Natural killer cell treated with Interleukin-12 subunit alpha and Interleukin-12 subunit beta and Interleukin-15 and Interleukin-18, amount 100 ng/mL, for 72 hours (primary cell): ENCODE results near the gene UBE2L6. TPM values are rescaled to one million over a fixed set of nuclear protein-coding genes. Genes with fewer than 3 reads are reported as not detected.

Experiments used
- ATAC-seq, 2 donors: fragments of 150-1000 bp; cut with Tn5 transposase in 1 of 2; sonication (Bioruptor Pico), chemical (Tn5 transposase) in 1 of 2; 2 replicates each; pipeline ENCODE4 v1.10.0; 2021
- DNase-seq: peaks from one replicate; pipeline ENCODE4 v3.0.0; 2022; ENCODE audit warnings: low spot score
- H3K27ac Mint-ChIP-seq, 2 donors: 1 replicate in 1 of 2; 2 replicates in 1 of 2; pipeline ENCODE4 v1.8.0; 2022; ENCODE audit warnings: mixed read lengths in 2 of 2, mild to moderate bottlenecking in 1 of 2, moderate library complexity in 1 of 2
- H3K27me3 Mint-ChIP-seq, 2 donors: 1 replicate in 1 of 2; 2 replicates in 1 of 2; pipeline ENCODE4 v1.8.0; 2022; ENCODE audit warnings: mixed read lengths in 2 of 2
- H3K36me3 Mint-ChIP-seq: one replicate; pipeline ENCODE4 v1.8.0; 2022; ENCODE audit warnings: mixed read lengths
- H3K4me1 Mint-ChIP-seq, 2 donors: 1 replicate in 1 of 2; 2 replicates in 1 of 2; pipeline ENCODE4 v1.8.0; 2022; ENCODE audit warnings: low read depth in 2 of 2, mixed read lengths in 2 of 2, mild to moderate bottlenecking in 1 of 2
- H3K4me3 Mint-ChIP-seq: one replicate; pipeline ENCODE4 v1.8.0; 2022; ENCODE audit warnings: mixed read lengths
- H3K9me3 Mint-ChIP-seq: 2 replicates; pipeline ENCODE4 v1.8.0; 2022; ENCODE audit warnings: mixed read lengths
- total RNA-seq, 2 donors: library from RNA; stranded (reverse); gene quantifications; one replicate each; pipeline ENCODE4 v1.2.3, GENCODE V29; 2022

Gene UBE2L6
- total RNA-seq, 2 donors from 2014 or later = 87.8 to 101 TPM

DNA sequence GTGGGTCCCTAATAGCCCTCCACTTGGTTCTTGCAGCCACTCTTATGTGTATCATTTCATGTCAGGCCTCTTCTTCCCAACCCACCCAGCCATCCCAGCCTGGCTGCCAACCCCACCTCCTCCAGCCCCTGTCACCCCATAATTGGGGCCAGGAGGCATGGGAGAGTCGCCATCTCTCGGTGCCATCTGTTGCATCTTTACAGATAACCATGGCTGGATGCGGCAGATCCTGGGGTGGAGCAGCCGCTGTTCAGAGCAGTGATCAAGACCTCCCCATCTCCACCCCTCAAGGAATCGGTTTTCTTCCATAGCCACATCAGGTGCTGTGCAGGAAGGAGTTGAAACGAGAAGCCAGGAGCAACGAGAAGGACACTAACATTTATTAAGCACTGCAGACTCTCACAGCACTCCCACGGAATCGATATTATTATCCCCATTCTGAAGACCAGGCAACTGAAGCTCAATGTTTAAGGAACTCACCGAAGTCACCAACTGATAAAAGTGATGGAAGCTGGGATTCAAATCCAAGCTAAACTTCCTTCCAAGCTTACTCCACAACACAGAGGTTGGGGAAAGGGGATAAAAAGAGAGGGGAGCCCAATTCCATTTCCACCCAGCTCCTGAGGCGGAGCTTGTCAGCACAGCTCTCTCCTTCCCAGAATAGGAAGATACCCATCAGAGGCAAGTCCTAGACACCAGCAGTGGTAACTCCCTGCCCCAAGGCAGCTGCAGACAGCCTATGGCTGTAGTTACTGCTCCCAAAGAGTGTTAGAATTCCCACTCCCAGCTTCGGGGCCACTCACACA is 54.6 kb downstream of the UBE2L6 start:
- no peak overlapping the region for H3K4me3 Mint-ChIP-seq
- DNase-seq = no peak
- peaks cover 13 to 20% of the 10 kb centered on the region in 2 donors for H3K4me1 Mint-ChIP-seq
- no peaks in the 10 kb centered on the region for H3K36me3 Mint-ChIP-seq
- H3K27ac Mint-ChIP-seq = no peak overlapping the region
- H3K27me3 Mint-ChIP-seq = no peaks in the 10 kb centered on the region
- ATAC-seq = no peak
- no peaks in the 10 kb centered on the region for H3K9me3 Mint-ChIP-seq

- peak overlapping the region in 1 of 2 donors; percentile 69 for H3K27ac Mint-ChIP-seq
- peaks cover 13 to 20% of the 10 kb centered on the region in 2 donors for H3K4me1 Mint-ChIP-seq
- H3K27me3 Mint-ChIP-seq = no peaks in the 10 kb centered on the region
- no peaks in the 10 kb centered on the region for H3K9me3 Mint-ChIP-seq
- DNase-seq = no peak
- no peaks in the 10 kb centered on the region for H3K36me3 Mint-ChIP-seq
- no peak for ATAC-seq
- no peak overlapping the region for H3K4me3 Mint-ChIP-seq
Observed at GRCh38 chr11:57511741-57512430, 55.6 kb downstream of the UBE2L6 start.

- DNase-seq (no peak), ATAC-seq (no peak)
- H3K4me3 Mint-ChIP-seq = no peak overlapping the region
- no peaks in the 10 kb centered on the region for H3K9me3 Mint-ChIP-seq
- no peaks in the 10 kb centered on the region for H3K27me3 Mint-ChIP-seq
- H3K27ac Mint-ChIP-seq = no peak overlapping the region
- H3K36me3 Mint-ChIP-seq = no peaks in the 10 kb centered on the region
- H3K4me1 Mint-ChIP-seq = peaks cover 7 to 10% of the 10 kb centered on the region in 2 donors
Observed at GRCh38 chr11:57508341-57509170, 58.9 kb downstream of the UBE2L6 start.

- Mint-ChIP-seq H3K9me3 (no peaks in the 10 kb centered on the region), H3K4me1 (peaks cover 1 to 3% of the 10 kb centered on the region in 2 donors), H3K4me3 (no peak overlapping the region), H3K36me3 (no peaks in the 10 kb centered on the region), H3K27ac (no peak overlapping the region), H3K27me3 (no peaks in the 10 kb centered on the region)
- DNase-seq (no peak), ATAC-seq (no peak)
Observed at GRCh38 chr11:57506522-57506921, 61.0 kb downstream of the UBE2L6 start.

DNA sequence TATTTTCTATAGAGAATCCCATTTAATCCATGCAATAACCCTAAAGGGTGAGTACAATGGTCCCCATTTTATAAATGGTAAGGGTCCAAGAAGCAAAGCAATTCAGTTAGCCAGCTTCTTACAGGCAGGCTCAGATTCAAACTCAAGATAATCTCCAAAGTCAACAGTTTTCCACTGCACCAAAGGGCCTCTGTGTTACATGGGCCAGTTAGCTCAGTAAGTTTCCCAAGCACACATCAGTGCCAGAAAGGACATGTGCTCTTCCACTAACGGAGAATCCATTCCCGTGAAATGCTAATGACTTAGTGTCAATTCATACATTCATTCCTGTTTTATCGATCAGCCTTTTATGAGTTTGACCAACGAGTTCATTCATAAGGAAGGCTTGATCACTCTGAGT is 63.0 kb downstream of the UBE2L6 start:
- no peaks in the 10 kb centered on the region for H3K9me3 Mint-ChIP-seq
- no peak for ATAC-seq
- no peaks in the 10 kb centered on the region for H3K27me3 Mint-ChIP-seq
- no peaks in the 10 kb centered on the region for H3K36me3 Mint-ChIP-seq
- no peak for DNase-seq
- H3K4me1 Mint-ChIP-seq = peaks cover 6 to 10% of the 10 kb centered on the region in 2 donors
- H3K4me3 Mint-ChIP-seq = no peak overlapping the region
- no peak overlapping the region for H3K27ac Mint-ChIP-seq

DNA sequence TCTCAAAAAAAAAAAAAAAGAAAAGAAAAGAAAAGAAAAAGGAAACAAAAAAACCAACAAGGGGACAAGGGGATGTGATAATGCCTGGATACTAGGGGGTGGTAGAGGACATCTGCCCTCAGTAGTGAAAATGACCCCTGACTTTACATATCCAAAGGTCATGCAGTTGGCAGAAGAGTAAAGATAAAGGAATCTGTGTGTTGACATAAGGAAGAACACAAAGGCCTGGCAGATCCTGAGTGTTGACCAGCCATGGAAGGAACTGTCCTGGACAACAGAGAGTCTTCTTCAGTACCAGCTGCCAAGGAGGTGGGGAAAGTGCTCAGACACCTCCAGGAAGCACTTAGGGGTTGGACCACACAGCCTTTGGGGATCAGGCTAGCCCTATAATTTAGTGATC is 64.6 kb downstream of the UBE2L6 start:
- Mint-ChIP-seq H3K4me3 (no peak overlapping the region), H3K36me3 (no peaks in the 10 kb centered on the region), H3K27me3 (no peaks in the 10 kb centered on the region), H3K27ac (no peak overlapping the region), H3K9me3 (no peaks in the 10 kb centered on the region), H3K4me1 (peaks cover 6 to 7% of the 10 kb centered on the region in 2 donors)
- ATAC-seq = no peak
- no peak for DNase-seq

DNA sequence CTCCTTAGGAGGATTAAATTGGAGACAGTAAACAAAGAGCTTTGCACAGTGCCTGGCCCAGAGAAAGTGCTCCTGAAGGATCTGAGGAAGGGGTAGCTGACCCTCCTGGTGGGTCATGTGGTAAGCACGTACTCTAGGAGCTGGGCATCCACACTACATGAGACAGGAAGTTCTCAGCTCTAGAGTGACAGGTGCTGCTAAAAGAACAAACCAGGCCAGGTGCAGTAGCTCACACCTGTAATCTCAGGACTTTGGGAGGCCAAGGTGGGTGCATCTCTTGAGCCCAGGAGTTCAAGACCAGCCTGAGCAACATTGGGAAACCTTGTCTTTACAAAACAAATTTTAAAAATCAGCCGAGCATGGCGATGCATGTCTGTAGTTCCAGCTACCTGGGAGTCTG is 65.1 kb downstream of the UBE2L6 start:
- Mint-ChIP-seq H3K27me3 (no peaks in the 10 kb centered on the region), H3K27ac (no peak overlapping the region), H3K9me3 (no peaks in the 10 kb centered on the region), H3K4me1 (peaks cover 6 to 7% of the 10 kb centered on the region in 2 donors), H3K36me3 (no peaks in the 10 kb centered on the region), H3K4me3 (no peak overlapping the region)
- ATAC-seq = no peak
- no peak for DNase-seq

GRCh38 chr11:57501953-57502352 is 65.5 kb downstream of the UBE2L6 start:
- Mint-ChIP-seq H3K27me3 (no peaks in the 10 kb centered on the region), H3K27ac (no peak overlapping the region), H3K9me3 (no peaks in the 10 kb centered on the region), H3K4me3 (no peak overlapping the region), H3K4me1 (peaks cover 6 to 7% of the 10 kb centered on the region in 2 donors), H3K36me3 (no peaks in the 10 kb centered on the region)
- DNase-seq (no peak), ATAC-seq (no peak)

Other genes with a start within 250 kb of the UBE2L6 start
- gene TNKS1BP1, start 242.7 kb downstream of the UBE2L6 start, total RNA-seq = 1 to 10 TPM; 3.0 to 3.2 TPM
- 100 to 1,000 TPM; 143 to 210 TPM for gene SSRP1, start 231.8 kb downstream of the UBE2L6 start, total RNA-seq
- not detected for gene P2RX3, start 229.3 kb downstream of the UBE2L6 start, total RNA-seq
- gene PRG3, start 186.5 kb downstream of the UBE2L6 start, total RNA-seq = not detected
- gene PRG2, start 177.0 kb downstream of the UBE2L6 start, total RNA-seq = 1 to 10 TPM; 1.4 to 2.3 TPM
- gene SLC43A3, start 140.6 kb downstream of the UBE2L6 start, total RNA-seq = 100 to 1,000 TPM in 1 of 2 donors, 10 to 100 TPM in 1; 86.9 to 308 TPM
- not detected for gene RTN4RL2, start 107.1 kb downstream of the UBE2L6 start, total RNA-seq
- 10 to 100 TPM in 1 of 2 donors, 1 to 10 TPM in 1; 4.2 to 16.5 TPM for gene SLC43A1, start 52.0 kb downstream of the UBE2L6 start, total RNA-seq
- gene TIMM10, start 36.9 kb downstream of the UBE2L6 start, total RNA-seq = 100 to 1,000 TPM in 1 of 2 donors, 10 to 100 TPM in 1; 77.6 to 131 TPM
- gene SMTNL1, start 30.1 kb downstream of the UBE2L6 start, total RNA-seq = not detected
- gene SERPING1, start 30.0 kb upstream of the UBE2L6 start, total RNA-seq = not detected
- not detected for gene YPEL4, start 82.2 kb upstream of the UBE2L6 start, total RNA-seq
- 10 to 100 TPM; 16.5 to 23.0 TPM for gene CLP1, start 90.1 kb upstream of the UBE2L6 start, total RNA-seq
- gene ZDHHC5, start 100.4 kb upstream of the UBE2L6 start, total RNA-seq = 10 to 100 TPM; 66.2 to 91.9 TPM
- 10 to 100 TPM in 1 of 2 donors, 1 to 10 TPM in 1; 7.0 to 17.0 TPM for gene MED19, start 144.5 kb upstream of the UBE2L6 start, total RNA-seq
- gene TMX2, start 144.9 kb upstream of the UBE2L6 start, total RNA-seq = 10 to 100 TPM; 77.3 to 96.9 TPM
- gene SELENOH, start 173.8 kb upstream of the UBE2L6 start, total RNA-seq = 100 to 1,000 TPM; 141 to 178 TPM
- gene BTBD18, start 184.1 kb upstream of the UBE2L6 start, total RNA-seq = not detected
- 10 to 100 TPM in 1 of 2 donors, 1 to 10 TPM in 1; 9.2 to 10.6 TPM for gene CTNND1, start 194.1 kb upstream of the UBE2L6 start, total RNA-seq